Brain microvascular endothelial cell (primary cell): ENCODE data around the gene SPHK2.
"Not testable (repeated sequence)": the region's sequence is repeated elsewhere in the genome, so short reads cannot be mapped to it uniquely, and the experiment has no call there.

Experiments used
- DNase-seq: peaks from one replicate; pipeline ENCODE4 v3.0.0-alpha.2; 2020
- H3K27ac ChIP-seq: fragments of 250-450 bp; sonication (Bioruptor Pico); 2 replicates; pipeline ENCODE4 v1.5.1; 2020; ENCODE audit warnings: mild to moderate bottlenecking, moderate library complexity
- H3K27me3 ChIP-seq: fragments of 250-450 bp; sonication (Bioruptor Pico); replicated peaks from 2 replicates; pipeline ENCODE4 v1.5.1; 2020; ENCODE audit warnings: mild to moderate bottlenecking
- H3K36me3 ChIP-seq: fragments of 250-450 bp; sonication (Bioruptor Pico); replicated peaks from 2 replicates; pipeline ENCODE4 v1.5.1; 2020; ENCODE audit warnings: mild to moderate bottlenecking
- H3K4me3 ChIP-seq: 2 replicates; pipeline ENCODE4 v1.5.1; 2011; ENCODE audit warnings: low read depth, mild to moderate bottlenecking, control low read depth, low read length, moderate library complexity
- in situ Hi-C: cut with HindIII; loops from 2 replicates; pipeline ENCODE4 v1.10.0; 2017; ENCODE audit warnings: low sequenced_read_pairs, low pct_ligation_motif_present
- TF ChIP-seq, protein P1 (sequence below): IDR thresholded peaks from 2 replicates; pipeline ENCODE4 v1.5.1; 2011; ENCODE audit warnings: low read depth, mild to moderate bottlenecking, moderate library complexity, low read length, control low read depth, inconsistent platforms; ENCODE audit errors: missing control alignments

Gene SPHK2

DNA sequence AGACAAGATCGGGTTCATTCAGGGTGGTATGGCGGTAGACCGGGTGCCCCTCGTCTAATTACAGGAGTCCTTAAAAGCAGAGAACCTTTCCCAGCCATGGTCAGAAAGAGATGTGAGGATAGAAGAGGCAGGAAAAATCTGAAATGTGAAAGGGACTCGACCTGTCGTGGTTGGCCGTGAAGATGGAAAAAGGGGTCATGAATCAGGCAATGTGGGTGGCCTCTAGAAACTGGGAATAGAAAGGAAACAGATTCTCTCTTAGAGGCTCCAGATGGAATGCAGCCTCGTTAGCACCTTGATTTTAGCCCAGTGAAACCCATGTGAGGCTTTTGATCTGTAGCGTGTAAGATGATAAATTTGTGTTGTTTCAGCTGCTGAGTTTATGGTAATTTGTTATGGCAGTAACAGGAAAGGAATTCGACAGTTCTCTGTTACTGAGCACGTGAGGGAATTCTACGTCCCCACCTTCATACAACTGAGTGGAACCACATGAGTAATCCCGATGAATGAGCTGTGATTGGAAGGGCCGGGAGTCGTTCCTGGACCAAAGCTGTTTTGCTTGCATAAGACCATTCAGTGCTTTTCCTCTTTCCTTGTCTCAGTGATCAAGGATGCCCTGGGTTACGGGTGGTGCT lies 37.7 kb downstream of the SPHK2 start:
- in situ Hi-C loops = no loop called here
- no peak overlapping the region for H3K27ac ChIP-seq
- peak; percentile 74 for DNase-seq

DNA sequence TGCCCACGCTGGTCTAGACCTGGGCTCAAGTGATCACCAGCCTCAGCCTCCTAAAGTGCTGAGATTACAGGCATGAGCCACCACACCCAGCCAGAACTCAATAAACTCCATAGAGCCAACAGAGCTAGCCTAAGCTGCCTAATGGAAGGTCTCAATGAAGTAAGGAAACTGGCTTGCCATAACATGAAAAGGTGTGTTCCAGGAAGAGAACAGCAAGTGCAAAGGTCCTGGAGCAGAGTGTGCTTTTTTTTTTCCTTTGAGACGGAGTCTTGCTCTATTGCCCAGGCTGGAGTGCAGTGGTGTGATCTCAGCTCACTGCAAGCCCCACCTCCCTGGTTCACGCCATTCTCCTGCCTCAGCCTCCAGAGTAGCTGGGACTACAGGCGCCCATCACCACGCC lies 38.5 kb downstream of the SPHK2 start:
- H3K27ac ChIP-seq, H3K36me3 ChIP-seq, H3K27me3 ChIP-seq, DNase-seq, H3K4me3 ChIP-seq, in situ Hi-C loops: not testable (repeated sequence)

More for the DNA sequence above, 37.7 kb downstream of the SPHK2 start:
- Histone ChIP-seq H3K27me3 (no peaks in the 10 kb centered on the region), H3K4me3 (no peak overlapping the region), H3K36me3 (no peaks in the 10 kb centered on the region)
- TF ChIP-seq, protein P1, sequence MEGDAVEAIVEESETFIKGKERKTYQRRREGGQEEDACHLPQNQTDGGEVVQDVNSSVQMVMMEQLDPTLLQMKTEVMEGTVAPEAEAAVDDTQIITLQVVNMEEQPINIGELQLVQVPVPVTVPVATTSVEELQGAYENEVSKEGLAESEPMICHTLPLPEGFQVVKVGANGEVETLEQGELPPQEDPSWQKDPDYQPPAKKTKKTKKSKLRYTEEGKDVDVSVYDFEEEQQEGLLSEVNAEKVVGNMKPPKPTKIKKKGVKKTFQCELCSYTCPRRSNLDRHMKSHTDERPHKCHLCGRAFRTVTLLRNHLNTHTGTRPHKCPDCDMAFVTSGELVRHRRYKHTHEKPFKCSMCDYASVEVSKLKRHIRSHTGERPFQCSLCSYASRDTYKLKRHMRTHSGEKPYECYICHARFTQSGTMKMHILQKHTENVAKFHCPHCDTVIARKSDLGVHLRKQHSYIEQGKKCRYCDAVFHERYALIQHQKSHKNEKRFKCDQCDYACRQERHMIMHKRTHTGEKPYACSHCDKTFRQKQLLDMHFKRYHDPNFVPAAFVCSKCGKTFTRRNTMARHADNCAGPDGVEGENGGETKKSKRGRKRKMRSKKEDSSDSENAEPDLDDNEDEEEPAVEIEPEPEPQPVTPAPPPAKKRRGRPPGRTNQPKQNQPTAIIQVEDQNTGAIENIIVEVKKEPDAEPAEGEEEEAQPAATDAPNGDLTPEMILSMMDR = no peak

DNA sequence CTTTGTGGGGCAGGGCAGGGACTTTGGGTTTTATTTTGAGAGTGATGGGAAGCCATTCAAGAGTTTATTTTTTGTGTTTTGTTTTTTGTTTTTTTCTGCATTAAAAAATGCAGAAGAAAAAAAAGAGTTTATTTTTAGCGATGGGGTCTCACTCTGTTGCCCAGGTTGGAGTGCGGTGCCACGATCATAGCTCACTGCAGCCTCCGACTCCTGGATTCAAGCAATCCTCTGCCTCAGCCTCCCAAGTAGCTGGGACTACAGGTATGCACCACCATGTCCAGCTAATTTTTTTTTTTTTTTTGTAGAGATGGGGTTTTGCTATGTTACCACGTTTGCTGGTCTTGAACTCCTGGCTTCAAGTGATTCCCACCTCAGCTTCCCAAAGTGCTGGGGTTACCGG lies 39.2 kb downstream of the SPHK2 start:
- Histone ChIP-seq H3K36me3 (no peaks in the 10 kb centered on the region), H3K27ac (no peak overlapping the region), H3K4me3 (no peak overlapping the region), H3K27me3 (no peaks in the 10 kb centered on the region)
- in situ Hi-C loops = no loop called here
- no peak for DNase-seq
- TF ChIP-seq, protein P1 = no peak

DNA sequence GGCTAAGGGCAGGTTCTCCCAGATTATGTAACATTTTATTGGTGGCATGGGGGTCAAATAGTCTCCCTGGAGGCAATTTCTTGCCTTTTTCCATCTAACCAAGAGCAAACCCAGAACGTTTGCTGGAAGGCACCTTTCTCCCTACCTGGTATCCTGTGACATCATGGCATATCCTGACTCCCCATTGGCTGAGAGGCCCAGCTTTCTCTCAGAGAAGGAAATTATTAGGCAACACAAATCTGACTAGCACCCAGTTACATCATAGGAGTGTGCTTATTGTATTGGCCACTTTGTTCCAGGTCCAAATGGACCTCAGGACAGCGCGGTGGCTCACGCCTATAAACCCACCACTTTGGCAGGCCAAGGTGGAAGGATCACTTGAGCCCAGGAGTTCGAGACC lies 40.5 kb downstream of the SPHK2 start:
- TF ChIP-seq, protein P1 = no peak
- Histone ChIP-seq H3K27me3 (no peaks in the 10 kb centered on the region), H3K4me3 (no peak overlapping the region), H3K27ac (no peak overlapping the region), H3K36me3 (no peaks in the 10 kb centered on the region)
- DNase-seq = no peak
- in situ Hi-C loops = no loop called here

DNA sequence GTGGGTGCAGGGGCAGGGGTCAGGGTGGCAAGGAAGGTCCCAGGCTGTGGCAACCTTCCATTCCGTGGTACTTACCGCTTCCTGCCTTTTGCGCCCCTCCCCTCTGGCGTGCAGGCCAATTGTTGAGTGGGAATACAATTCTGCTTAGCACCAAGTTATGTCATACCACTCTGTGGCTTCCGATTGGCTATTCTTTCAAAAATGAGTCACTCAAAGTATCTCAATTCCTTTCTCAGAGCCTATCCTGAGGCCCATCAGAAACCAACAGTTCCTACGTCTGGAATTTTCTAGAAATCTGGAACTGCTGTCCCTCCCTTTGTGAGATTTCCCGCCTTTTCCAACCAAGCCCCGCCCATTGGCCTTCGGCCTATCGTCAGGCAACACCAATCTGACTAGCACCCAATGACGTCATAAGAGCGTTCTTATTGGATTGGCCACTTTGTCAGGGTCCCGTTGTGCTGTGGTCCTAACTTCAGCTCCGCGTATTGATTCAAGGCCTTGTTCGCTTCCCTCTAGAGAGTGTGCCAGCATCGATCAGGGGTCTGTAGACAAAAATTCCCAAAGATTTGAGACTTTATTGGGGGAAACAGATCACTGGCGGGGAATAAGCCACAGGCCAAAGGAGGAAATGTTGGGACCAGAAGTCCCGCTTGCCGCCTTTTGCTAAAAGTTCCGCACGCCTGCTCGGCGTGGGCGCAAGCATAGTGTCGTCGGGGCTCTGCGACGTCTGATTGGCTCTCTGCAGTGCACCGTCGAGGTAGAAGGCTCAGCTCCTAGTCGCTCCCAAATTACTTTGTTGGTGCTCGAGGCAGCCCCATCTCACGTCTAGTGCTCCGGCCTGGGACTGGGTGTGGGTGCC lies 41.8 kb downstream of the SPHK2 start:
- TF ChIP-seq, protein P1 = no peak
- DNase-seq = peak; percentile 88
- no peaks in the 10 kb centered on the region for H3K27me3 ChIP-seq
- H3K36me3 ChIP-seq = no peaks in the 10 kb centered on the region
- H3K27ac ChIP-seq = no peak overlapping the region
- in situ Hi-C loops = no loop called here
- no peak overlapping the region for H3K4me3 ChIP-seq

DNA sequence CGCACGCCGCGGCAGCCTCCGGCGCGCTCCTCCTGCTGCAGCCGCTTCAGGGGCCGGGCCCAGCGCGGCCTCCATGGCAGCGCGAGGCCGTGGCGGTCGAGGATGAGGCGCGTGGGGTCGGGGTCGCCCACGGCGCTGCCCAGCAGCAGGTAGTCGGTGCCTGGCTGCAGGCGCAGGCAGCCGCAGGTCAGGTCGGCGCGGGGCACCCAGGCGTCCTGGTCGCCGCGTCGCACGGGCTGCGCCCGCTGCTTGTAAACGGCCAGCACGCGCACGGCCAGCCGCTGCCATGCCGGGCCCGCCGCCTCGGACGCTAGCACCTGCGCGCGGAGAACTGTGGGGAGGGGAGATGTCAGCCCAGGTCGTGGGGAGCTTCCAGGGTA lies 42.4 kb downstream of the SPHK2 start:
- TF ChIP-seq, protein P1 = no peak
- Histone ChIP-seq H3K36me3 (no peaks in the 10 kb centered on the region), H3K27me3 (no peaks in the 10 kb centered on the region), H3K4me3 (no peak overlapping the region), H3K27ac (no peak overlapping the region)
- no peak for DNase-seq
- in situ Hi-C loops = no loop called here
